Testis (tissue), 2 donors: ENCODE results near the gene TRRAP.

ENCODE experiments used
- CTCF ChIP-seq, 3 experiments: fragments of 450-650 bp in 2 of 3; fragments of 200-600 bp in 1 of 3; sonication (generic) in 1 of 3; IDR thresholded peaks; one replicate each; pipeline ENCODE4 v1.5.1; 2016 to 2019; ENCODE audit warnings: antibody characterized with exemption in 3 of 3, mild to moderate bottlenecking in 2 of 3, moderate library complexity in 1 of 3
- POLR2A ChIP-seq: fragments of 450-650 bp; IDR thresholded peaks from one replicate; pipeline ENCODE4 v1.6.1; 2017; ENCODE audit warnings: antibody characterized with exemption, mild to moderate bottlenecking, moderate library complexity

- no peak for TF ChIP-seq POLR2A
- no peak for TF ChIP-seq CTCF (IDR thresholded peaks at IDR 0.05)
Measured at GRCh38 chr7:98840096-98840495, 38.2 kb upstream of the TRRAP start.
